ENCODE results near the gene CTNNA3.

The CTNNA3 gene

GRCh38 chr10:66931340-66931948 is 764.6 kb downstream of the CTNNA3 start:
- DNase-seq (ENCODE audit: low read depth in 2 of 2): no peak

DNA sequence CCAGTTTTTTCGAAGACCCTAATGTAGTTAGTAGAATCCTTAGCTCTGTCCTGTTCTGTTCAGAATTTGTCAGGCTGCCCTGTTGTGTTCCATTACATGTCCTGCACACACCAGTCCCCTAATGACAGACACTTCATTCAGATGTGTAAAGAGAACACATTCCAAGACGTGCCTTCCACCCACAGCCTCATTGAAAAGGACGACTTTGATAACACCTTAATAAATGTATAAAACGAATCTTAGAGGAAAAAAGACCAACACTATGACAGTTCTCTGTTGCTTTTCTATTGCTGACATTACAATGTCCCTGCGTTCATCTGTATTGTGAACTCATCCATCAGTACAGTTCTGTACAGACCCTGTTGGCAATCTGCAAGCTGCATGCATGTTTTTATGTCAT is 766.6 kb downstream of the CTNNA3 start:
- DNase-seq (ENCODE audit: low read depth in 2 of 2): no peak

GRCh38 chr10:66928776-66929175 is 767.2 kb downstream of the CTNNA3 start:
- no peak for DNase-seq (ENCODE audit: low read depth in 2 of 2)

GRCh38 chr10:66927971-66928770 is 767.8 kb downstream of the CTNNA3 start:
- DNase-seq (ENCODE audit: low read depth in 2 of 2): no peak

DNA sequence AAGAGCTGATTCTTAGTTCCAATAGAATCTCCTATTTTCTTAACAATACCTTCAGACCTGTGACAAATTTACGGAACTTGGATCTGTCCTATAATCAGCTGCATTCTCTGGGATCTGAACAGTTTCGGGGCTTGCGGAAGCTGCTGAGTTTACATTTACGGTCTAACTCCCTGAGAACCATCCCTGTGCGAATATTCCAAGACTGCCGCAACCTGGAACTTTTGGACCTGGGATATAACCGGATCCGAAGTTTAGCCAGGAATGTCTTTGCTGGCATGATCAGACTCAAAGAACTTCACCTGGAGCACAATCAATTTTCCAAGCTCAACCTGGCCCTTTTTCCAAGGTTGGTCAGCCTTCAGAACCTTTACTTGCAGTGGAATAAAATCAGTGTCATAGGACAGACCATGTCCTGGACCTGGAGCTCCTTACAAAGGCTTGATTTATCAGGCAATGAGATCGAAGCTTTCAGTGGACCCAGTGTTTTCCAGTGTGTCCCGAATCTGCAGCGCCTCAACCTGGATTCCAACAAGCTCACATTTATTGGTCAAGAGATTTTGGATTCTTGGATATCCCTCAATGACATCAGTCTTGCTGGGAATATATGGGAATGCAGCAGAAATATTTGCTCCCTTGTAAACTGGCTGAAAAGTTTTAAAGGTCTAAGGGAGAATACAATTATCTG is 768.6 kb downstream of the CTNNA3 start:
- DNase-seq (ENCODE audit: low read depth in 2 of 2): no peak

DNA sequence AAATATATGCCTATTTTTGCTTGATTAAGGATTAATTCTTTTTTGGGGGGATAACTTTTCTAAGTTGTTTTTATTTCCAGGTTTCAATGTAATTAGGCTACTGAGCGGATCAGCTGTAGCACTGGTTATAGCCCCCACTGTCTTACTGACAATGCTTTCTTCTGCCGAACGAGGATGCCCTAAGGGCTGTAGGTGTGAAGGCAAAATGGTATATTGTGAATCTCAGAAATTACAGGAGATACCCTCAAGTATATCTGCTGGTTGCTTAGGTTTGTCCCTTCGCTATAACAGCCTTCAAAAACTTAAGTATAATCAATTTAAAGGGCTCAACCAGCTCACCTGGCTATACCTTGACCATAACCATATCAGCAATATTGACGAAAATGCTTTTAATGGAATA is 769.2 kb downstream of the CTNNA3 start:
- DNase-seq (ENCODE audit: low read depth in 2 of 2): no peak

DNA sequence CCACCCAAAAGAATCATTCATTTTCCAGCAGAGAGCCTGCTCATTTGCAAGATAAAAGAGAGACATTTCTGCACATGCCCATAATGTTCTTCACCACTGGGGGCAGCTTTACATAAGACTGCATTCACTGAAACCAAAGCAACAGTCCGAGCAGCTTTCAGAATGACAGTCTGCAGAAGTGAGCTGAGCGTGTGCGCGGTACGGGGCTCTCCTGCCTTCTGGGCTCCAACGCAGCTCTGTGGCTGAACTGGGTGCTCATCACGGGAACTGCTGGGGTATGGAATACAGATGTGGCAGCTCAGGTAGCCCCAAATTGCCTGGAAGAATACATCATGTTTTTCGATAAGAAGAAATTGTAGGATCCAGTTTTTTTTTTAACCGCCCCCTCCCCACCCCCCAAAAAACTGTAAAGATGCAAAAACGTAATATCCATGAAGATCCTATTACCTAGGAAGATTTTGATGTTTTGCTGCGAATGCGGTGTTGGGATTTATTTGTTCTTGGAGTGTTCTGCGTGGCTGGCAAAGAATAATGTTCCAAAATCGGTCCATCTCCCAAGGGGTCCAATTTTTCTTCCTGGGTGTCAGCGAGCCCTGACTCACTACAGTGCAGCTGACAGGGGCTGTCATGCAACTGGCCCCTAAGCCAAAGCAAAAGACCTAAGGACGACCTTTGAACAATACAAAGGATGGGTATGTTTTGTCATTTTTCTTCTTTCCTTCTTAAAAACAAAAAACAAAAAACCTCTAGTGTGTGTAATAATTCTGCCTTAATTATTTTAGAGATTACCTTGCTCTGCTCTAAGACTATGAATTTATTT is 769.9 kb downstream of the CTNNA3 start, which contains the start of gene LRRTM3:
TSS of gene LRRTM3 (plus strand) at position 141 of the 820 bp plus-strand sequence.
- no peak for DNase-seq (ENCODE audit: low read depth in 2 of 2)

DNA sequence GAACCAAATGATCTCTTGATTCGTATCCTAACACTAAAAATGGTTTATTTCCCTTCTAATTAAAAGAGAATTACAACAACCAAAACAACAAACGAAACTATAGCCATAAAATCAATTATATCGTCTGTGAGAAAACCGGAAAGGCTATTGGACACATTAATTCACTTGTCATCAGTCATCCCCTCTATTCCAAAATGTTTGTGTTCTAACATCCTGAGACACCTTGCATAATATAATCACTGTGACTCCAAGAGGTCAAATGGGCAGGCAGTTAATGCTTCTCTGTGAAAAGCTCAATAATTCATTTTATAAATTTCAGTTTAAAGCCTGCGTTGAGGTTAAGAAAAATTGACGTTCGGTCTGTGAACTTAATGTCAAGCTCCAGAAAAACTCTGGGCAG is 770.6 kb downstream of the CTNNA3 start:
- no peak for DNase-seq (ENCODE audit: low read depth in 2 of 2)

DNA sequence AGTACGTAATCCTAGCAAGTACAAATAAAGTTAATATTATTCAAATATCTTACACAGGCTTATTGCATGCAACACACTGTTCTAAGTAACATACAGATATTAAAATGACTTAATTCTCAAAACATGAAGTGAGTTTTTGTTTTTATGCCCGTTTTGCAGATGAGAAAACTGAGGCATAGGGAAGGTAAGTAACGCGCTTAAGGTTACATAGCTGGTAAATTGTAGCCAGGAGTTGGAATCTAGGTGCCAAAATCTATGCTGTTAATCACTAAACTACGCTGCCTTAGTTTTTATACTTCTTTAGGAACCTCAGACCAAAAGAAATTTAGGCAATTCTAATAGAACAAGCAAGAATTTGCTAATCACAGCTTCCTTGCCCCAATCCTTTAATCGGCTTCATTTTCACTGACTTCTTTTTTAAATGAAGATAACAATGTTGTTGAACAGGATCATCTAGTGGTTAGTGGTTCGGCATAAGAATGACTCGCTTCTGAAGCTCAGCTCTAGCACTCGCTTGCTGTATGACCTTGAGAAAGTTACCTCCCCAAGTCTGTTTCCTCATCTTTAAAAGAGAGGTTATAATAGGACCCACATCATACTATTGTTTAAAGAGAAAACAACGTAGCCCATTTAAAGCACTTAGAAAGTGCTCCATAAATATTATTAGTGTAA is 771.2 kb downstream of the CTNNA3 start:
- no peak for DNase-seq (ENCODE audit: low read depth in 2 of 2)

GRCh38 chr10:66919248-66919647 is 776.7 kb downstream of the CTNNA3 start:
- DNase-seq (ENCODE audit: low read depth in 2 of 2): no peak

DNA sequence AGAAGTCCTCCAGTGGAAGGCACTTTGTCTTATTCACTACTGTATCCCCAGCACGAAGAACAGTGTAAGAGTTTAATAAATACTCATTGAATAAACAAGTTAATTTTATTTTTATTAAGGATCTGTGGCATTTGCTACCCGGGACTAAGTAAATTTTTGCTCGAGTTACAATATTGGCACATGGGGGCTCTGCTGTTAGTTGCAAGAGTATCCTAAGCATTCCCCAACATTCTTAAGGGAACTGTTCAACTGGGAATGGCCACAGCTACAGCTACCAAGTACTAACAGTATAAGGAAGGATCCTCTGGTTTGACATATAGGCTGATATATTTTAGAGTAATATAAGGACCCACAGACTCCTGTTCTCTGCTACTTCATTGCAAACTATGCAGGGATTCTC is 778.9 kb downstream of the CTNNA3 start:
- DNase-seq (ENCODE audit: low read depth in 2 of 2): no peak

- no peak for DNase-seq (ENCODE audit: low read depth in 2 of 2)
Measured at GRCh38 chr10:66916030-66916429, 780.0 kb downstream of the CTNNA3 start.

DNA sequence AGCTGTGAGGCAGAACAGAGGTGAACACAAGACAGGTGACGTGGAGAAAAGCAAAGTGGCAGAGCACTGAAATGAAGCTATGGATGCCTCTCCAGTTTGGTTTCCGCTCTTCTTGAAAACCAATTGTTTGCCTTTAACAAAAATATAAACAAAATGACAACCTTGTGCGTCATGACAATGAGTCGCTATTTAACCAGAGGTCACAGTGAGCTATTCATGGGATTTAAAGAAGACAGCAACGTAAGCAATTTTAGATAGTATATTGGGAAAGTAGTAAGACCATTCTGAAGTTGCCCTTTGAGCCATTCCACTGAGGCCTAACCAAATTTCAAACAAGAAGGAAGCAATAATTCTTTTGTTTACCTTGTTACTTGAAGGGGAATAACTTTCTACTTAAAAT is 785.3 kb downstream of the CTNNA3 start:
- DNase-seq (ENCODE audit: low read depth in 2 of 2): no peak

DNA sequence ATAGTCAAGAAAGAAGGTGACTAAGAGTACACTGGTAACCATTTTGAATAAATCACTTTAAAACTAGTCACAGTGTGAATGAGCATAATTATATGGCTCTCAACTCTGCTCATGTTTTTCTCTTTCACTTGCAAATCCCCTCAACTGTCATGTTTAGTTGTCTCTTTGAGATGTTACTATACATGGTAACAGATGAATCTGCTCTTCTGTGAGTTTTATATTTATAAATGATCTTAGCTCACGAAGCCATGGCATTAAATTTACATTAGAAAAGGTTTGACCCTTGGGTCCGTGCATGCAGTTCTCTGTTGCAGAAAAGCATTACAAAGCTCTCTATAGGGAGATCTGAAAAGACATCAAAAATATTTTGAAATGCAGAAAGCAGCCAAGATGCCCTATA is 803.1 kb downstream of the CTNNA3 start:
- no peak for DNase-seq (ENCODE audit: low read depth in 2 of 2)

DNA sequence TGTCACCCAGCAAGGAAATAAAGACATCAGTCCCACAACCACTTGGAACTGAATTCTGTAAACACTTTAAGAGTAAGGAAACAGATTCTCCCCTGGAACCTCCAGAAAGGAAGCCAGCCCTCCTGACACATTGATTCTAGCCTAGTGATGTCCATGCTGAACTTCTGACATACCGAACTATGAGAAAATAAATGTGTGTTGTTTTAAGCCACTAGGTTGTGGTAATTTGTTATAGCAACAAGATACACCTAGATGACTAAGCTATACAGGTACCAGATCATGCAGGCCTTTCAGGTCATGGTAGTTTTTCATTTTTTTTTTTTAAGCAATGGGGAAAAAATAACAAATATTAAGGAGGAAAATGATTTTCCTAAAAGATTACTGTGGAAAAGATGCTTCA is 807.8 kb downstream of the CTNNA3 start:
- no peak for DNase-seq (ENCODE audit: low read depth in 2 of 2)

DNA sequence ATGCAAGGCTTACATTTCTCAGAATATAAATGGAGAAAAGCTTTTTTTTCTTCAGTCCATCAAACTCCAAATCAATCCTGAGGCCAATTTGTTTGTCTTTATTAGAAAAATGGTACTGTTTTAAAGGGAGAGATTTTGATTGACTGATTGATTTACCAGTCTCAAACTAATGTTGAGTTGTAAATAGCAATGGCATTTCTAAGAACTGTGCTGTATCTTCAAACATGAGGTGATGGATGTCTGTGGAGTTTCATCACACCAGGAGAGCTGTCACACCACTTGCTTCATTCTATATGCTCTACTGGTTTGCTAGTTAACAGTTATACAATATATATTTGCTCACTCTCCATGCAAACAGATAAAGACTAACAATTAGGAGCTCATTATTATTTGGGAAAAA is 809.1 kb downstream of the CTNNA3 start:
- DNase-seq (ENCODE audit: low read depth in 2 of 2): no peak

DNA sequence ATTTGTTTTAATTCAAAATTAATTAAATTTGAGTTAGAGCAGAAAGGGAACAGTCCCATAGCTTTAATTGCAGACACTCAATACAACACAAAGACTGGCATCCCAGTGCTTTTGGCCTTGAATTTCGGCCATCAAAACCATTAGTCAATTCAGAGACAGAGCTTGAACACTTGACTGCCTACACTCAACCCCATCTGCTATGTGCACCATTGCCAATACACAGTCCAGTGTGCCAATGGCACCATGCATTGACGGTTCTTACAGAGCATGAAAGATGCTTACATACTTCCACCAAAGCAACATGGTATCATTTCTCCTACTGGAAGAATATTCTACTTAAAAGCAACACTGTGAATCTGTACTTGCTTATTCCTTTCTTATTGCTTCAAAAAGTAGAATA is 813.7 kb downstream of the CTNNA3 start:
- no peak for DNase-seq (ENCODE audit: low read depth in 2 of 2)

DNA sequence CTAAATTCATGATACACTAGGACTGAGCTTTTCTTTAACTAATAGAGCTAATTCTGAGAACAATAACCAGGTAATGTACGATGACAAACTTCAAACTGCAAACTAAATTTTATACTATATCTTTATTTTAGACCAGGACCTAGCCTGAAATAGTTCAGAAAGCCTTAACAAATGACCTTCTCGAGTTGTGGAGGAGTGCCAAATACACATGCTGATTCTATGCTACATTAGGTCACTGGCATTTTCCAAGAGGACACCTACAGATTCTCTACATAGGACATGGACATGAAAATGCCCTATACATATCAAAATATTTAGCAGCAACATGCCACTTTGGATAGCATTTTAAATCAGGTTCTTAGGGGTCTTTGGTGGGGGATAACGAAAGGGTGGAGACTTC is 814.2 kb downstream of the CTNNA3 start:
- DNase-seq (ENCODE audit: low read depth in 2 of 2): no peak

GRCh38 chr10:66880826-66881225 is 815.2 kb downstream of the CTNNA3 start:
- DNase-seq (ENCODE audit: low read depth in 2 of 2): no peak

- DNase-seq (ENCODE audit: low read depth in 2 of 2): no peak
Measured at GRCh38 chr10:66880292-66880691, 815.7 kb downstream of the CTNNA3 start.

GRCh38 chr10:66877361-66877760 is 818.6 kb downstream of the CTNNA3 start:
- no peak for DNase-seq (ENCODE audit: low read depth in 2 of 2)

DNA sequence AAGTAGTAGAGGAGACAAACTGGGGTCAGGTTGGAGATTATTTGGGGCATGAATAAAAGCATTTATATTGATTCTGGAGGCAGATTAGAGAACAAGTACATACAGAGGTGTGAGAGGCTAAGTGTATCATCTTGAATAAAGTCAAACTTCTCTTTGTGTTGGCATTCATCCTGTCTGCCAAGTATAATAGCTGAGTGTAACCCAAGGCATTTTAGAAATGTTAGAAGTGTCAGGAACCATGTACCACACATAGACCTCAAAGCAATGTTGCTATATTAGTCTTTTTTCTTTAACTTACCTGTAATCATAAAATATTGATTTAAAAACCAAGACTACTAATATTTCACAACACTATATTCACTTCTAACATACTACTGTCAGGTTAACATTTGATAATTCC is 826.4 kb downstream of the CTNNA3 start:
- DNase-seq (ENCODE audit: low read depth in 2 of 2): no peak
